IMR-90 (cell line): Measurements from ENCODE around the gene WRAP73. TPM values are rescaled to one million over a fixed set of nuclear protein-coding genes. Genes with fewer than 3 reads are reported as not detected.

Experiments
- ATAC-seq: fragments of 200-7000 bp; cut with Tn5 transposase; 2 replicates; pipeline ENCODE4 v1.9.1; 2020; ENCODE audit warnings: low read depth, mild to moderate bottlenecking, moderate library complexity
- BruUV-seq: library from RNA; stranded (reverse); fragments of 400-500 nt; replicated peaks from 2 replicates; lab custom pipeline; 2021; lab: Mats Ljungman, UMichigan
- CTCF ChIA-PET: fragments of 300-600 bp; formaldehyde crosslinking; extraction: SDS; loops from one replicate; lab custom pipeline; 2021; ENCODE audit warnings: antibody characterized with exemption; lab: Yijun Ruan, JAX
- POLR2A ChIA-PET: fragments of 300-600 bp; sonication (Branson Sonifier 250); formaldehyde crosslinking; loops from one replicate; lab custom pipeline; 2022; ENCODE audit warnings: antibody characterized with exemption; ENCODE audit not compliant: unreplicated experiment; lab: Charles Lee
- DNase-seq: peaks from one replicate; pipeline ENCODE4 v3.0.0; 2013
- H2AFZ ChIP-seq: replicated peaks from 2 replicates; pipeline ENCODE3; 2013; ENCODE audit warnings: low read length, mild to moderate bottlenecking; ENCODE audit not compliant: poor library complexity
- H2AK5ac ChIP-seq: 2 replicates; pipeline ENCODE4 v1.6.1; 2013; ENCODE audit warnings: low read depth, low read length, inconsistent platforms
- H2AK9ac ChIP-seq: replicated peaks from 2 replicates; pipeline ENCODE3; 2013; ENCODE audit warnings: mild to moderate bottlenecking, low read depth, low read length, moderate library complexity; ENCODE audit not compliant: poor library complexity
- H2BK120ac ChIP-seq: 2 replicates; pipeline ENCODE4 v1.6.1; 2013; ENCODE audit warnings: low read depth, low read length, inconsistent platforms
- H2BK15ac ChIP-seq: 3 replicates; pipeline ENCODE4 v1.6.1; 2013; ENCODE audit warnings: low read depth, low read length, inconsistent platforms
- H2BK20ac ChIP-seq: 2 replicates; pipeline ENCODE4 v1.6.1; 2013; ENCODE audit warnings: low read depth, mild to moderate bottlenecking, inconsistent platforms, low read length, moderate library complexity
- H2BK5ac ChIP-seq: 2 replicates; pipeline ENCODE4 v1.6.1; 2013; ENCODE audit warnings: mild to moderate bottlenecking, low read depth, low read length, inconsistent platforms; ENCODE audit not compliant: poor library complexity, severe bottlenecking
- H3K14ac ChIP-seq: replicated peaks from 2 replicates; pipeline ENCODE4 v1.6.1; 2013; ENCODE audit warnings: low read depth, low read length, inconsistent platforms
- H3K18ac ChIP-seq: 2 replicates; pipeline ENCODE4 v1.6.1; 2013; ENCODE audit warnings: low read depth, low read length, control low read depth
- H3K23ac ChIP-seq: 2 replicates; pipeline ENCODE4 v1.6.1; 2013; ENCODE audit warnings: low read depth, low read length, inconsistent platforms
- H3K27ac ChIP-seq: 2 replicates; pipeline ENCODE4 v1.5.1; 2013; ENCODE audit warnings: mild to moderate bottlenecking, control low read depth, low read length; ENCODE audit not compliant: insufficient read depth
- H3K27me3 ChIP-seq: 2 replicates; pipeline ENCODE4 v1.6.1; 2013; ENCODE audit warnings: low read length; ENCODE audit not compliant: control insufficient read depth, insufficient read depth
- H3K36me3 ChIP-seq: 2 replicates; pipeline ENCODE4 v1.6.1; 2013; ENCODE audit warnings: low read length, mixed read lengths; ENCODE audit not compliant: control insufficient read depth, insufficient read depth
- H3K4ac ChIP-seq: 2 replicates; pipeline ENCODE4 v1.6.1; 2013; ENCODE audit warnings: low read depth, low read length, inconsistent platforms
- H3K4me1 ChIP-seq: 2 replicates; pipeline ENCODE4 v1.6.1; 2013; ENCODE audit warnings: low read length, mixed read lengths; ENCODE audit not compliant: control insufficient read depth, insufficient read depth
- H3K4me2 ChIP-seq: 2 replicates; pipeline ENCODE4 v1.6.1; 2013; ENCODE audit warnings: low read depth, mild to moderate bottlenecking, control low read depth, low read length, moderate library complexity
- H3K4me3 ChIP-seq: 2 replicates; pipeline ENCODE4 v1.5.1; 2013; ENCODE audit warnings: low read depth, mild to moderate bottlenecking, control low read depth, low read length, moderate library complexity; ENCODE audit not compliant: insufficient read depth
- H3K56ac ChIP-seq: 2 replicates; pipeline ENCODE4 v1.6.1; 2013; ENCODE audit warnings: low read length, inconsistent platforms; ENCODE audit not compliant: insufficient read depth; ENCODE audit errors: extremely low read depth
- H3K79me1 ChIP-seq, 2 experiments: 2 replicates each; pipeline ENCODE4 v1.6.1; 2013; ENCODE audit warnings: low read length in 2 of 2, inconsistent platforms in 1 of 2, low read depth in 1 of 2
- H3K9ac ChIP-seq: 2 replicates; pipeline ENCODE4 v1.6.1; 2013; ENCODE audit warnings: low read depth, low read length, control low read depth
- H3K9me1 ChIP-seq: 2 replicates; pipeline ENCODE4 v1.6.1; 2013; ENCODE audit warnings: low read length, inconsistent platforms; ENCODE audit not compliant: insufficient read depth
- H3K9me3 ChIP-seq: 2 replicates; pipeline ENCODE4 v1.6.1; 2013; ENCODE audit warnings: low read length; ENCODE audit not compliant: control insufficient read depth, insufficient read depth
- H4K20me1 ChIP-seq: 2 replicates; pipeline ENCODE4 v1.6.1; 2013; ENCODE audit warnings: low read length, inconsistent platforms; ENCODE audit not compliant: insufficient read depth
- H4K5ac ChIP-seq: 2 replicates; pipeline ENCODE4 v1.6.1; 2013; ENCODE audit warnings: mild to moderate bottlenecking, low read depth, low read length, control low read depth
- H4K8ac ChIP-seq, 2 experiments: 2 replicates each; pipeline ENCODE4 v1.6.1; 2013; ENCODE audit warnings: low read depth in 2 of 2, low read length in 2 of 2, control low read depth in 1 of 2, inconsistent platforms in 1 of 2
- H4K91ac ChIP-seq: 2 replicates; pipeline ENCODE4 v1.6.1; 2013; ENCODE audit warnings: low read depth, low read length, inconsistent platforms; ENCODE audit not compliant: insufficient read depth
- BHLHE40 ChIP-seq: fragments of 150-350 bp; IDR thresholded peaks from 2 replicates; pipeline ENCODE4 v1.6.1; 2016; ENCODE audit warnings: mild to moderate bottlenecking, low read depth, low read length
- CEBPB ChIP-seq: IDR thresholded peaks from 2 replicates; pipeline ENCODE4 v1.6.1; 2012; ENCODE audit warnings: low read depth, low read length, improper control_type of control experiment
- CHD1 ChIP-seq: IDR thresholded peaks from 2 replicates; pipeline ENCODE4 v1.6.1; 2012; ENCODE audit warnings: low read depth, low read length, improper control_type of control experiment
- ELK1 ChIP-seq: fragments of 150-350 bp; IDR thresholded peaks from 2 replicates; pipeline ENCODE4 v1.6.1; 2016; ENCODE audit warnings: low read depth, mild to moderate bottlenecking, low read length, moderate library complexity, borderline replicate concordance
- FOS ChIP-seq: fragments of 150-350 bp; IDR thresholded peaks from 2 replicates; pipeline ENCODE4 v1.6.1; 2016; ENCODE audit warnings: low read depth, low read length
- MAZ ChIP-seq: IDR thresholded peaks from 2 replicates; pipeline ENCODE4 v1.6.1; 2012; ENCODE audit warnings: low read depth, mild to moderate bottlenecking, low read length, improper control_type of control experiment, moderate library complexity, borderline replicate concordance
- MXI1 ChIP-seq: IDR thresholded peaks from 2 replicates; pipeline ENCODE4 v1.6.1; 2012; ENCODE audit warnings: low read depth, mild to moderate bottlenecking, low read length, moderate library complexity, borderline replicate concordance
- NFE2L2 ChIP-seq: fragments of 150-350 bp; IDR thresholded peaks from 2 replicates; pipeline ENCODE4 v1.6.1; 2016; ENCODE audit warnings: low read depth, mild to moderate bottlenecking, low read length
- POLR2A ChIP-seq: IDR thresholded peaks from 2 replicates; pipeline ENCODE4 v1.6.1; 2012; ENCODE audit warnings: mild to moderate bottlenecking, low read depth, low read length
- RAD21 ChIP-seq: IDR thresholded peaks from 2 replicates; pipeline ENCODE4 v1.6.1; 2012; ENCODE audit warnings: low read length, improper control_type of control experiment
- RFX5 ChIP-seq: IDR thresholded peaks from 2 replicates; pipeline ENCODE4 v1.8.0; 2012; ENCODE audit warnings: low read depth, mild to moderate bottlenecking, low read length, moderate library complexity
- SMC3 ChIP-seq: fragments of 150-350 bp; IDR thresholded peaks from 2 replicates; pipeline ENCODE4 v1.6.1; 2016; ENCODE audit warnings: low read depth, mild to moderate bottlenecking, antibody characterized with exemption, low read length, moderate library complexity
- USF2 ChIP-seq: fragments of 150-350 bp; IDR thresholded peaks from 2 replicates; pipeline ENCODE4 v1.6.1; 2017; ENCODE audit warnings: mild to moderate bottlenecking, antibody characterized with exemption, low read length, low read depth
- WGBS, 2 experiments: methylation state at CpG; one replicate each; pipeline versions ENCODE4 v1.1.5 to v1.1.7; 2013; ENCODE audit warnings: missing lambda C conversion rate in 2 of 2; ENCODE audit not compliant: insufficient read length in 1 of 2; ENCODE audit errors: extremely low coverage in 2 of 2; 5-methylcytosine and 5-hydroxymethylcytosine counted together
- dilution Hi-C: fragments of 300-500 bp; cut with HindIII; formaldehyde crosslinking; loops from one replicate; pipeline ENCODE4 v1.14.3; 2018; ENCODE audit warnings: low sequenced_read_pairs; ENCODE audit not compliant: unreplicated experiment
- in situ Hi-C: fragments of 300-500 bp; cut with MboI; formaldehyde crosslinking; loops from 3 replicates; pipeline ENCODE4 v1.14.3; 2019; ENCODE audit warnings: low sequenced_read_pairs, inconsistent platforms, mixed read lengths
- intact Hi-C: fragments of 100-400 bp; cut with micrococcal nuclease; formaldehyde crosslinking; loops from 2 replicates; pipeline ENCODE4 v1.10.0; 2022
- polyA plus RNA-seq, 3 experiments: library from polyadenylated mRNA; depleted of rRNA; stranded (reverse); fragments of >200 nt; gene quantifications; 2 replicates each; pipeline ENCODE4 v1.2.3, GENCODE V29; 2012; ENCODE audit warnings: low replicate concordance in 1 of 3
- total RNA-seq: library from RNA; depleted of rRNA; stranded (reverse); fragments of >200 nt; gene quantifications from 2 replicates; pipeline ENCODE4 v1.2.3, GENCODE V29; 2012

Gene WRAP73
- total and polyA plus RNA-seq, 2 of the 4 experiments (the other 2 are of a cell fraction) = 10.8 to 23.6 TPM

GRCh38 chr1:3588395-3588794, 61.5 kb downstream of the WRAP73 start:
- TF ChIP-seq ELK1 (no peak), CEBPB (no peak), MAZ (no peak), RAD21 (no peak), USF2 (no peak), NFE2L2 (no peak), FOS (no peak), SMC3 (no peak), POLR2A (no peak), CHD1 (no peak), MXI1 (no peak), BHLHE40 (no peak), RFX5 (no peak)
- in situ Hi-C loops = no loop called here
- CTCF ChIA-PET = no interaction called here
- Histone ChIP-seq H2AK5ac (no peak overlapping the region), H3K4me1 (no peaks in the 10 kb centered on the region), H4K20me1 (no peaks in the 10 kb centered on the region; the same call in 1 of the 2 replicates), H3K36me3 (no peaks in the 10 kb centered on the region), H3K79me1 (no peaks in the 10 kb centered on the region), H2BK120ac (no peak overlapping the region), H4K5ac (no peak overlapping the region), H3K4ac (no peak overlapping the region), H2BK15ac (no peak overlapping the region), H2AK9ac (no peak overlapping the region), H2AFZ (no peak overlapping the region), H3K27ac (no peak overlapping the region), H2BK20ac (no peak overlapping the region), H3K4me3 (no peak overlapping the region), H3K27me3 (no peaks in the 10 kb centered on the region; the same call in 1 of the 2 replicates), H4K8ac (no peak overlapping the region), H3K56ac (no peak overlapping the region), H2BK5ac (no peak overlapping the region), H3K4me2 (no peak overlapping the region), H3K18ac (no peak overlapping the region), H4K91ac (no peak overlapping the region), H3K9ac (no peak overlapping the region), H3K9me1 (no peaks in the 10 kb centered on the region), H3K9me3 (no peaks in the 10 kb centered on the region; the same call in 1 of the 2 replicates), H3K14ac (no peak overlapping the region), H3K23ac (no peak overlapping the region)
- intact Hi-C loops = no loop called here
- no peak for DNase-seq
- dilution Hi-C loops = no loop called here
- POLR2A ChIA-PET = no interaction called here
- no peak for ATAC-seq
- BruUV-seq = no TSS peak
- no CpG with 5 or more reads among the region's 5 CpGs for WGBS, 2 experiments
